ENCODE results near the gene PIGK. TPM values are rescaled to one million over a fixed set of nuclear protein-coding genes. Genes with fewer than 3 reads are reported as not detected.
A peak's percentile ranks its signal among the peaks of the same experiment; 100 is the strongest.

PIGK gene
- total RNA-seq, 6 experiments from 2014 or later, result 13.4 to 19.1 (median 16.1) TPM

- H3K27ac ChIP-seq, result no peak overlapping the region
- H3K27me3 ChIP-seq, result no peaks in the 10 kb centered on the region
- no peaks in the 10 kb centered on the region for H3K36me3 ChIP-seq
- WGBS (ENCODE audit: insufficient coverage, low coverage, low lambda C conversion rate, missing lambda C conversion rate), result 29% methylated on average over 1 of the region's 1 CpG
- ATAC-seq (no peak), DNase-seq (no peak)
- H3K4me3 ChIP-seq, result no peak overlapping the region
- no peaks in the 10 kb centered on the region for H3K9me3 ChIP-seq
- intact Hi-C loops (cut with DNase I), result no loop called here
- H3K4me1 ChIP-seq, result no peaks in the 10 kb centered on the region
- TF ChIP-seq, protein P1, sequence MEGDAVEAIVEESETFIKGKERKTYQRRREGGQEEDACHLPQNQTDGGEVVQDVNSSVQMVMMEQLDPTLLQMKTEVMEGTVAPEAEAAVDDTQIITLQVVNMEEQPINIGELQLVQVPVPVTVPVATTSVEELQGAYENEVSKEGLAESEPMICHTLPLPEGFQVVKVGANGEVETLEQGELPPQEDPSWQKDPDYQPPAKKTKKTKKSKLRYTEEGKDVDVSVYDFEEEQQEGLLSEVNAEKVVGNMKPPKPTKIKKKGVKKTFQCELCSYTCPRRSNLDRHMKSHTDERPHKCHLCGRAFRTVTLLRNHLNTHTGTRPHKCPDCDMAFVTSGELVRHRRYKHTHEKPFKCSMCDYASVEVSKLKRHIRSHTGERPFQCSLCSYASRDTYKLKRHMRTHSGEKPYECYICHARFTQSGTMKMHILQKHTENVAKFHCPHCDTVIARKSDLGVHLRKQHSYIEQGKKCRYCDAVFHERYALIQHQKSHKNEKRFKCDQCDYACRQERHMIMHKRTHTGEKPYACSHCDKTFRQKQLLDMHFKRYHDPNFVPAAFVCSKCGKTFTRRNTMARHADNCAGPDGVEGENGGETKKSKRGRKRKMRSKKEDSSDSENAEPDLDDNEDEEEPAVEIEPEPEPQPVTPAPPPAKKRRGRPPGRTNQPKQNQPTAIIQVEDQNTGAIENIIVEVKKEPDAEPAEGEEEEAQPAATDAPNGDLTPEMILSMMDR (IDR thresholded peaks at IDR 0.05), result no peak
- TF ChIP-seq POLR2A (IDR thresholded peaks at IDR 0.05), result no peak
Observed at GRCh38 chr1:77234943-77235342, 15.7 kb upstream of the PIGK start.

DNA sequence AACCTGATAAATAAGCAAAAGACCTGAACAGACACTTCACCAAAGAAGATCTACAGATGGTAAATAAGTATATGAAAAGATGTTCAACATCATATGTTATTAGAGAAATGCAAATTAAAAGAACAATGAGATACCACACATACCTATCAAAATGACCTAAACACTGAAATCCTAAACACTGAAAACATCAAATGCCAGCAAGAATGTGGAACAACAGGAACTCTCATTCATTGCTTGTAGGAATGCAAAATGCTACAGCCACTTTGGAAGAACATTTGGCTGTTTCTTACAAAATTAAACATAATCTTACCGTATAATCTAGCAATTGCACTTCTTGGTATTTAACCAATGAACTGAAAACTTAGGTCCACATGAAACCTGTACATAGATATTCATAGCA lies 14.9 kb upstream of the PIGK start:
- intact Hi-C loops (cut with DNase I), result no loop called here
- no peaks in the 10 kb centered on the region for H3K4me1 ChIP-seq
- H3K27me3 ChIP-seq, result no peaks in the 10 kb centered on the region
- H3K36me3 ChIP-seq, result no peaks in the 10 kb centered on the region
- WGBS (ENCODE audit: insufficient coverage, low coverage, low lambda C conversion rate, missing lambda C conversion rate), result 83% methylated on average over 1 of the region's 1 CpG
- H3K4me3 ChIP-seq, result no peak overlapping the region
- ATAC-seq, result no peak
- no peak for DNase-seq
- H3K27ac ChIP-seq, result no peak overlapping the region
- TF ChIP-seq POLR2A (IDR thresholded peaks at IDR 0.05), result no peak
- TF ChIP-seq, protein P1 (IDR thresholded peaks at IDR 0.05), result no peak
- H3K9me3 ChIP-seq, result no peaks in the 10 kb centered on the region

- Histone ChIP-seq H3K36me3 (no peaks in the 10 kb centered on the region), H3K4me3 (no peak overlapping the region), H3K9me3 (no peaks in the 10 kb centered on the region), H3K27ac (no peak overlapping the region), H3K4me1 (no peaks in the 10 kb centered on the region), H3K27me3 (no peaks in the 10 kb centered on the region)
- intact Hi-C loops (cut with DNase I), result no loop called here
- DNase-seq, result no peak
- 89% methylated on average over 1 of the region's 1 CpG for WGBS (ENCODE audit: insufficient coverage, low coverage, low lambda C conversion rate, missing lambda C conversion rate)
- TF ChIP-seq, protein P1 (IDR thresholded peaks at IDR 0.05), result no peak
- no peak for TF ChIP-seq POLR2A (IDR thresholded peaks at IDR 0.05)
- no peak for ATAC-seq
Observed at GRCh38 chr1:77232829-77233228, 13.6 kb upstream of the PIGK start.

DNA sequence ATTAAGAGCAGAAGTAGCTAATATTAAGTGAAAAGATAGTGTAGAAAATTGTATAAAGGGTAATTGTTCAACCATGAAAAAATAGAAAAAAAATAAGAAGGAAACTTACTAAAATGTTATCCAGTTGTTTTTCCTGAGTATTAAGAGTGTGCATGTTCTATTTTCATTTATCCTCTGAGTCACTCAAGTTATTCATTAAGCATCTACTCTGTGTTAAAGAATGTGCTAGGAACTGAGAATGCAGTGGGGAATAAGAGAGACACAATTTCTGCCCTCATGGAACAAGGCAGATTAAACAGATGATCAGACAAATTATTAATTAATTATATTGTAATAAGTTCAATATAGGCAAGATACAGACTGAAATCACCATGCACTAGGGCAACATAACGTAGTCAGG lies 10.8 kb upstream of the PIGK start:
- WGBS (ENCODE audit: insufficient coverage, low coverage, low lambda C conversion rate, missing lambda C conversion rate), result 70% methylated on average over 1 of the region's 1 CpG
- H3K9me3 ChIP-seq, result no peaks in the 10 kb centered on the region

More for the DNA sequence above, 10.8 kb upstream of the PIGK start:
- TF ChIP-seq, protein P1 (IDR thresholded peaks at IDR 0.05), result no peak
- no peak for TF ChIP-seq POLR2A (IDR thresholded peaks at IDR 0.05)
- Histone ChIP-seq H3K4me3 (no peak overlapping the region), H3K36me3 (no peaks in the 10 kb centered on the region), H3K27ac (no peak overlapping the region), H3K27me3 (no peaks in the 10 kb centered on the region), H3K4me1 (no peaks in the 10 kb centered on the region)
- ATAC-seq (peak in 1 of 4 donors; percentile 23), DNase-seq (no peak)
- intact Hi-C loops (cut with DNase I), result no loop called here
